IMR-90 (cell line): ENCODE data around the gene SLC27A3.

Experiments
- BHLHE40 ChIP-seq: fragments of 150-350 bp; IDR thresholded peaks from 2 replicates; pipeline ENCODE4 v1.6.1; 2016; ENCODE audit warnings: mild to moderate bottlenecking, low read depth, low read length
- CEBPB ChIP-seq: IDR thresholded peaks from 2 replicates; pipeline ENCODE4 v1.6.1; 2012; ENCODE audit warnings: low read depth, low read length, improper control_type of control experiment
- CTCF ChIP-seq: conservative IDR thresholded peaks from 2 replicates; pipeline ENCODE4 v1.5.1; 2012; ENCODE audit warnings: mild to moderate bottlenecking, low read depth, low read length, improper control_type of control experiment
- FOS ChIP-seq: fragments of 150-350 bp; IDR thresholded peaks from 2 replicates; pipeline ENCODE4 v1.6.1; 2016; ENCODE audit warnings: low read depth, low read length
- MAFK ChIP-seq: IDR thresholded peaks from 2 replicates; pipeline ENCODE4 v1.6.1; 2012; ENCODE audit warnings: low read depth, low read length, improper control_type of control experiment
- MXI1 ChIP-seq: IDR thresholded peaks from 2 replicates; pipeline ENCODE4 v1.6.1; 2012; ENCODE audit warnings: low read depth, mild to moderate bottlenecking, low read length, moderate library complexity, borderline replicate concordance
- NFE2L2 ChIP-seq: fragments of 150-350 bp; IDR thresholded peaks from 2 replicates; pipeline ENCODE4 v1.6.1; 2016; ENCODE audit warnings: low read depth, mild to moderate bottlenecking, low read length
- POLR2A ChIP-seq: IDR thresholded peaks from 2 replicates; pipeline ENCODE4 v1.6.1; 2012; ENCODE audit warnings: mild to moderate bottlenecking, low read depth, low read length
- RCOR1 ChIP-seq: IDR thresholded peaks from 2 replicates; pipeline ENCODE4 v1.6.1; 2012; ENCODE audit warnings: mild to moderate bottlenecking, low read length, improper control_type of control experiment; ENCODE audit not compliant: insufficient replicate concordance

- TF ChIP-seq POLR2A = no peak
- no peak for TF ChIP-seq CTCF
- TF ChIP-seq RCOR1 = no peak
- no peak for TF ChIP-seq FOS
- TF ChIP-seq CEBPB = no peak
- no peak for TF ChIP-seq MXI1
- TF ChIP-seq BHLHE40 = no peak
- no peak for TF ChIP-seq NFE2L2
- TF ChIP-seq MAFK = no peak
Measured at GRCh38 chr1:153786038-153786790, 11.0 kb downstream of the SLC27A3 start.
